Adipocyte (in vitro differentiated cells): ENCODE measurements around the gene KATNAL2.
A peak's percentile ranks its signal among the peaks of the same experiment; 100 is the strongest.
"Not testable (repeated sequence)": the region's sequence is repeated elsewhere in the genome, so short reads cannot be mapped to it uniquely, and the experiment has no call there.

ENCODE experiments used
- DNase-seq: peaks from one replicate; pipeline ENCODE4 v3.0.0-alpha.2; 2015; ENCODE audit warnings: low read depth
- H3K27me3 ChIP-seq: replicated peaks from 2 replicates; pipeline ENCODE4 v1.7.0; 2013; ENCODE audit warnings: mild to moderate bottlenecking, low read length, moderate library complexity; ENCODE audit not compliant: control insufficient read depth, insufficient read depth
- H3K36me3 ChIP-seq: 2 replicates; pipeline ENCODE4 v1.7.0; 2013; ENCODE audit warnings: low read length, mild to moderate bottlenecking, moderate library complexity; ENCODE audit not compliant: control insufficient read depth, insufficient read depth, severe bottlenecking
- H3K4me1 ChIP-seq: 2 replicates; pipeline ENCODE4 v1.7.0; 2013; ENCODE audit warnings: mild to moderate bottlenecking, low read length, moderate library complexity; ENCODE audit not compliant: control insufficient read depth, insufficient read depth
- H3K4me3 ChIP-seq: 2 replicates; pipeline ENCODE4 v1.7.0; 2013; ENCODE audit warnings: mild to moderate bottlenecking, low read length, moderate library complexity
- H3K9ac ChIP-seq: 2 replicates; pipeline ENCODE4 v1.7.0; 2013; ENCODE audit warnings: mild to moderate bottlenecking, low read length, moderate library complexity
- H3K9me3 ChIP-seq: 2 replicates; pipeline ENCODE4 v1.7.0; 2013; ENCODE audit warnings: mild to moderate bottlenecking, low read length, moderate library complexity; ENCODE audit not compliant: control insufficient read depth

The KATNAL2 gene

GRCh38 chr18:46939998-46940571 lies 22.7 kb downstream of the KATNAL2 start:
- Histone ChIP-seq H3K4me1 (peaks cover 22% of the 10 kb centered on the region), H3K4me3 (peak overlapping the region; percentile 43), H3K27me3 (no peaks in the 10 kb centered on the region), H3K36me3 (no peaks in the 10 kb centered on the region), H3K9ac (peak overlapping the region; percentile 22), H3K9me3 (no peaks in the 10 kb centered on the region)
- peak; percentile 48 for DNase-seq

- Histone ChIP-seq H3K4me1 (peaks cover 26% of the 10 kb centered on the region), H3K4me3 (no peak overlapping the region), H3K27me3 (no peaks in the 10 kb centered on the region), H3K9ac (no peak overlapping the region), H3K36me3 (no peaks in the 10 kb centered on the region), H3K9me3 (no peaks in the 10 kb centered on the region)
- DNase-seq, result no peak
These were observed 25.2 kb downstream of the KATNAL2 start for GRCh38 chr18:46942646-46943045.

GRCh38 chr18:46946656-46947282 lies 29.4 kb downstream of the KATNAL2 start:
- Histone ChIP-seq H3K9me3 (no peaks in the 10 kb centered on the region), H3K4me3 (peak overlapping the region; percentile 95), H3K4me1 (peaks cover 3% of the 10 kb centered on the region), H3K36me3 (no peaks in the 10 kb centered on the region), H3K9ac (peak overlapping the region; percentile 64), H3K27me3 (no peaks in the 10 kb centered on the region)
- DNase-seq, result peak; percentile 93

GRCh38 chr18:46950064-46950656 lies 32.8 kb downstream of the KATNAL2 start:
- no peaks in the 10 kb centered on the region for H3K36me3 ChIP-seq
- H3K9me3 ChIP-seq, result no peaks in the 10 kb centered on the region
- no peak overlapping the region for H3K4me3 ChIP-seq
- no peaks in the 10 kb centered on the region for H3K27me3 ChIP-seq
- peak; percentile 54 for DNase-seq
- H3K4me1 ChIP-seq, result peaks cover 3% of the 10 kb centered on the region
- H3K9ac ChIP-seq, result no peak overlapping the region

- Histone ChIP-seq H3K27me3 (no peaks in the 10 kb centered on the region), H3K36me3 (no peaks in the 10 kb centered on the region), H3K9me3 (no peaks in the 10 kb centered on the region), H3K9ac (no peak overlapping the region), H3K4me3 (no peak overlapping the region), H3K4me1 (no peaks in the 10 kb centered on the region)
- no peak for DNase-seq
These were observed 35.8 kb downstream of the KATNAL2 start for GRCh38 chr18:46953195-46953594.

- no peaks in the 10 kb centered on the region for H3K27me3 ChIP-seq
- no peak overlapping the region for H3K9ac ChIP-seq
- no peak overlapping the region for H3K4me3 ChIP-seq
- H3K36me3 ChIP-seq, result no peaks in the 10 kb centered on the region
- no peak for DNase-seq
- no peaks in the 10 kb centered on the region for H3K9me3 ChIP-seq
- H3K4me1 ChIP-seq, result no peaks in the 10 kb centered on the region
These were observed 40.8 kb downstream of the KATNAL2 start for GRCh38 chr18:46958209-46958608.

GRCh38 chr18:46963656-46964578 lies 46.5 kb downstream of the KATNAL2 start:
- H3K9me3 ChIP-seq, H3K27me3 ChIP-seq, H3K9ac ChIP-seq: not testable (repeated sequence)

GRCh38 chr18:46964579-46965293 lies 47.3 kb downstream of the KATNAL2 start:
- H3K4me3 ChIP-seq, result not testable (repeated sequence)

More at GRCh38 chr18:46963656-46964578, 46.5 kb downstream of the KATNAL2 start:
- H3K4me3 ChIP-seq, H3K36me3 ChIP-seq, H3K4me1 ChIP-seq, DNase-seq: not testable (repeated sequence)

GRCh38 chr18:46966266-46966665 lies 48.9 kb downstream of the KATNAL2 start:
- not testable (repeated sequence) for DNase-seq, H3K9ac ChIP-seq, H3K4me1 ChIP-seq, H3K4me3 ChIP-seq, H3K27me3 ChIP-seq, H3K9me3 ChIP-seq, H3K36me3 ChIP-seq

More at GRCh38 chr18:46964579-46965293, 47.3 kb downstream of the KATNAL2 start:
- not testable (repeated sequence) for H3K27me3 ChIP-seq, H3K9ac ChIP-seq, H3K36me3 ChIP-seq, DNase-seq, H3K9me3 ChIP-seq, H3K4me1 ChIP-seq

GRCh38 chr18:46969551-46969950 lies 52.1 kb downstream of the KATNAL2 start:
- not testable (repeated sequence) for H3K4me3 ChIP-seq, H3K27me3 ChIP-seq, H3K4me1 ChIP-seq, H3K36me3 ChIP-seq, H3K9me3 ChIP-seq, H3K9ac ChIP-seq, DNase-seq
